Stimulated activated CD8-positive, alpha-beta memory T cell treated with anti-CD3 and anti-CD28 coated beads, Interleukin-12 subunit alpha, Interleukin-12 subunit beta, amount 100 ng/mL, for 1 hour (primary cell): Measurements from ENCODE around the gene SORBS2.
"Not testable (repeated sequence)": the region's sequence is repeated elsewhere in the genome, so short reads cannot be mapped to it uniquely, and the experiment has no call there.

ENCODE experiments used
- DNase-seq: peaks from one replicate; pipeline ENCODE4 v3.0.0-alpha.2; 2020; ENCODE audit warnings: low read depth

Gene SORBS2

DNA sequence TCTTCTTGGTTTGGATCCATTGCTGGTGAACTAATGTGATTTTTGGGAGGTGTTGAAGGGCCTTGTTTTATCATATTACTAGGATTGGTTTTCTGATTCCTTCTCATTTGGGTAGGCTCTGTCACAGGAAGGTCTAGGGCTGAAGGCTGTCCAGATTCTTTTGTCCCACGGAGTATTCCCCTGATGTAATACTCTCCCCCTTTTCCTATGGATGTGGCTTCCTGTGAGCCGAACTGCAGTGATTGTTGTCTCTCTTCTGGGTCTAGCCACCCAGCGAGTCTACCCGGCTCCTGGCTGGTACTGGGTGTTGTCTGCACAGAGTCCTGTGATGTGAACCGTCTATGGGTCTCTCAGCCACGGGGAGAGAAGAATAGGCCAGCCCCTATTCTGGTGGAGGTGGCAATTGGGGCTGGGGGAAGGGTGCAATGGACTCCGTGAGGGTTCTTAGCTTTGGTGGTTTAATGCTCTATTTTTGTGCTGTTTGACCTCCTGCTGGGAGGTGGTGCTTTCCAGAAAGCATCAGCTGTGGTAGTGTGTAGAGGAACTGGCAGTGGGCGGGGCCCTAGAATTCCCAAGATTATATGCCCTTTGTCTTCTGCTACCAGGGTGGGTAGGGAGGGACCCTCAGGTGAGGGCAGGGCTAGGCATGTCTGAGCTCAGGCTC is 252.6 kb downstream of the SORBS2 start:
- not testable (repeated sequence) for DNase-seq

DNA sequence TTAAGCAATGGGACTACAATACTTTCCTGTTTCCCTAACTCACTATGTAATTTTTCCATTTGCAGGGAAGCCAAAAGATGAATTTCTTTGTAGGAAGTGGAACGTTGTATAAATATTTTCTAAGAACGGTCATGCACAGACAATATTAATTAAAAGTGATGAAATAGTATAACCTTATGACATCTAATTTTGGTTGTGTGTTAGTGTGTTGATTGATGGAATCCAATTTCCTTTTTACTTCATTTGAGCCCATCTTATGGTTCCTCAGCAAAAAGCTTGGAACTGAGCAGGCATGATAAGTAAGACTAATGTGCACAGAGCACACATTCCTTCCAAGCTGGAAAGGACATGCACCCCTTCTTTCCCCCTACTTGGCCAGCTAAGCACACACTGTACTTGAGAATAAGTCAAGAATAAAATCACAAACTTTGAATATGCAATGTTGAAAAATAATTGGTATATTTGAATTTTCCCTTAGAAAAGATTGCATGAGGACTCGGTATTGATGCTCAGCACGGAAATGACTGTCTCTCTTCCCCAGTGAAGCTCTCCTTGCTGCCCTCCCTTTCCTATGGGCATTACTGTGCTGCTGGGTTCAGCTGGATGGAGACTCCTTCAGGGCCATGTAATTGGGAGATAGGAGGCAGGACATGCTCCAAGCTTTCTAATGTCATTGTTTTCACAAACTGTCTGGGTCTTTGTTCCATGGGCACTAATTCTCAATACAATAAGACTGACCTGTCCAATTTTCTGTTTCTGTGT is 257.4 kb downstream of the SORBS2 start:
- no peak for DNase-seq

DNA sequence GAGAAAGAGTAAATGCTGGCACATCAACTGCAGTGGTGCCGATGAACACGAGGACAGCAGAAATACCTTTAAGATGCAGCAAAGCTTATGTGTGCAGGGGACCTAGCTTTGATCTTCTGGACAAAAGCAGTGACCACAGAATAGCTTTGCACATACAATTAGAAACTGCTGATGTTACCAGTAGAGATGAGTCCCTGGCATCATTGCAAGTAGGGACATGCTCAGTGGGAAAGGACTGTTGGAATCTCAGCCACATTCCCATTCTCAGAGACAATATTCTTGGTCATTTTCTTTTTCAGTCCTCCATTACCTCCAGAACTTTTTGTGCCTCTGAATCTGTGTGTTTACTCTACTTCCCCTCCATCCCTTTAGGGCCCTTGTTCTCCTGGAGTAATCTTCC is 259.7 kb downstream of the SORBS2 start:
- DNase-seq = no peak

DNA sequence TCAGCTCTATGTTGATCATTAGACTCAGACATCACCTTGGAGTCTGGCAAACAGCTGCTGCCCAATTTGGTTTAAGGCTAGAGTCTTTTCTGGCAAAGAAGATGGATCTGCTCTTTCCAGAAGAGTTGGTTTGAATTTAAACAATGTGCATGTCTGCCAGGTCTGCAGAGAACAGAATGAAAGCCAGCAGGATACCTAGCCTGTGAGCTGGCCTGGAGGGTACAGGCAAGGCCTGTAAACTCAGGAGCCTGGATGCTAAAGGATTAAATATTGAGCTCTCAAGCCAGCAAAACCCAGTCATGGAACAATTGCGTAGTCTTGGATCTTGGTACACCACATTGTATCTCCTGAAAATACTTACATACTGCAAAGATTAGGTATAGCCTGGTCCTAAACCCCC is 261.1 kb downstream of the SORBS2 start:
- no peak for DNase-seq

DNA sequence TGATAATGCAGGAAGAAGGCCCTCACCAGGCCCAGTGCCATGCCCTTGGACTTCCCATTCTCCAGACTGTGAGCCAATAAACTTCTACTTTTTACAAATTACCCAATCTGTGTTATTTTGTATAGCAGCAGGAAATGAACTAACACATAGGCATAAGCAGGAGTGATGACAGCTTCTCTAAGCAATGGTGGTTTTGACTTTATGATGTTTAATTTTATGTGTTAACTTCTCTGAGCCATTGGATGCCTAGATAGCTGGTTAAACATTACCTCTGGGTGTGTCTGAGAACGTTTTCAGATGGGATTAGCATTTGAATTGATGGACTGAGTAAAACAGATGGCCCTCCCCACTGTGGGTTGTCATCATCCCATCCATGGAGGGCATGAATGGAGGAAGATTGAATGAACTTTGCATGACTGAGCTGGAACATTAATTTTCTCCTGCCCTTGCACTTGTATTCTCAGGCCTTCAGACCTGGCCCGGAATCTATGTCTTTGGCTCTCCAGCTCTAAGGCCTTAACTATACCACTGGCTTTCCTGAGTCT is 262.8 kb downstream of the SORBS2 start:
- no peak for DNase-seq

DNA sequence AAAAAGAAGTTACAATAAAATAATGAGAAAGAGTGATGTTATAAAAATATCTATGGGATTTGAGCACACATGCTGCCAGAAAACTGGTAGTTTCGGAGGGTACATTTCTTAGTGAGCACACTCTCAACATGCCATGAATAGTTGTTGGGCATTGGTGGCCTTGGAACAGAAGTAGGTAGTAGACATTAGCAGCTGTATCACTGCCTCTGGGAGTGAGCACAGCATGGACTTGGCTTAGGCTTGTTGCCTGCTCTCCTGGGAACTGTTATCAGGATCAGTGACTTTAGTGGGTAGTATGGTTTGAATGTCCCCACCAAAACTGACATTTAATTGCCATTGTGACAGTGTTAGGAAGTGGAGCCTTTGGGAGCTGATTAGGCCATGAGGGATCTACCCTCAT is 263.4 kb downstream of the SORBS2 start:
- DNase-seq = no peak

GRCh38 chr4:185546335-185546734 is 265.7 kb downstream of the SORBS2 start:
- no peak for DNase-seq

DNA sequence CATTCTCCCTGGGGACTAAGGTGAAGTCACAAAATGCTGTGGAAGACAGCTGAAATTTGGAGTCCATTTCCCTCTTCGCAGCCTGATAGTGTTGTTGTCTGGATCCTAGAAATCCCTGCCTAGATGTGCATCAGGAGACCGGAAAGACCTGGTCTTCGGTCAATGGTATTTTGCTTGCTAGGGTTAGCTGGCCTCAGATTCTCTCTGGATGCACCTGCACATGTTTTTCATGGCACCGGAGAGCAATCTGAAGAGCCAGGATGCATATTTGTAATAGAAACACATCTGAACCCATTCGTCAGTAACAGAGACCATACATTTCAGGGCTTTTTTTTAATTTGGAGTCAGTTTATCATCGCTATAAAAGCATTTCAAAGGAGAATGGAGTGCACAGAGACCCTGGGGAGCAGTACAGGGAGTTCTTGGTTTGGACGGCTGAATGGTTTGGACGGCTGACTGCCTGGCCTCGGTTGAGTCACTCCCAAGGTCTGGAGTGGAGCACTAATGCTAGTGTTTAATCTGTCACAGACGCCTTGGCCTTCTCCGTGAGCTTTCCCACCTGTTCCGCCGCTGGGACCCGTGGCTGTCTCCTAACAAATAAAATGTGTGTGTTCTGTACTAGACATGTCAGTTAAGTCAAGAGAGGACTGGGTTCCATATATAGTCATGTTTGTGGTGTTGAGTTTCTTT is 269.2 kb downstream of the SORBS2 start:
- DNase-seq = no peak

DNA sequence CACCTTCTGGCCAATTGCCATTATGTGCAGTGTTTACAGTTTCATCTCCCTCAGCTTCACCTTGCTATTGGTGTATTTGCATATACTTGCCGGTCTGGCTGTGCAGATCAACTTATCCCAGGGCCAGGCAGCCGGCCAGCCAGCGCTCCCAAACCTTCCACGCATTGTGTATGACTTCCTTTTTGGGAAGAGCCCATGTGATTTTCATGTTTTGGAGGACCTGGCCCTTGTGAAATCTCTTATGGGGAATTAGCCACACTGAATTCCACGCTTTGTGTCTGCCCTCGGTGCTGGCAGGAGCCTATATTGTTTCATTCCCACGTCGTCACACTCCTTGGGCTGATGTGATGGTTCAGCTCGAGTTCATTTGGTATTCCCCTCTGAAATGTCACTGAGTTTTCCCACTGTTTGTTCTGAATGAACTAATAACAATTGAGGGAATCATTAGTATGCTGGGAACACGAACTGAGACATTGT is 270.7 kb downstream of the SORBS2 start:
- DNase-seq = no peak

GRCh38 chr4:185540487-185541120 is 271.4 kb downstream of the SORBS2 start:
- DNase-seq = no peak

DNA sequence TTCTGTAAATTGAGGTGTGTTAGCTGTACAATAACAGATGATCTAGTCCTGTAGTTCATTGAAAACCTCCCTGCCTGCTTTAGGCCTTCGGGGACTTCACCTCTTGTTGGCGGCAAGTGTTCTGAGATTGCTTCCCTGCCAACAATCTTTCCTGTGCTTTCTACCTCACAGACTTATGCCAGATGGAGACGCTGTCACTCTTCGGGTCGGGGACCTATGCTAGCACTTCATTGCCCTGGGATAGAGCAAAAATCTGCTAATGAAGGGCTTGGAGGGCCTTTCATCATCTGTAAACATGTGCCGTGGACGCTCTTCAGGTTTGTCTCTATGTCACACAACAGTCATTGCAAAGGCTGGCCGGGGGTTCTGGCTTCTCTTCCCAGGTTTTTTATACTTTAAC is 272.0 kb downstream of the SORBS2 start:
- no peak for DNase-seq

DNA sequence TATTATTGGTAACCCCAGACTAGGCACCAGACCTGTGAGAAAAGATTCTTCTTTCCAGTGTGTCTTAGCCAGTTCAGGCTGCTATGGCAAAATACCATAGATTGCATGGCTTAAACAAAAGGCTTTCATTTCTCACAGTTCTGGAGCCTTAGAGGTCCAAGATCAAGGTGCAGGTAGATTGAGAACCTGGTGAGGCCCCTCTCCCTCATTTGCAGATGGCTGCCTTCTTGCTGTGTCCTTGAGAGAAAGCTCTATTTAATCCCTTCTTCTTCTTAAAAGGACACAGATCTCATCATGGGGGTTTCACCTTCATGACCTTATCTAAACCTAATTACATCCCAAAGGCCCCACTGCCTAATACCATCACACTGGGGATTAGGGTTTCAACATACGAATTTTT is 273.2 kb downstream of the SORBS2 start:
- no peak for DNase-seq

- no peak for DNase-seq
These were observed 275.6 kb downstream of the SORBS2 start for GRCh38 chr4:185536411-185536709.

DNA sequence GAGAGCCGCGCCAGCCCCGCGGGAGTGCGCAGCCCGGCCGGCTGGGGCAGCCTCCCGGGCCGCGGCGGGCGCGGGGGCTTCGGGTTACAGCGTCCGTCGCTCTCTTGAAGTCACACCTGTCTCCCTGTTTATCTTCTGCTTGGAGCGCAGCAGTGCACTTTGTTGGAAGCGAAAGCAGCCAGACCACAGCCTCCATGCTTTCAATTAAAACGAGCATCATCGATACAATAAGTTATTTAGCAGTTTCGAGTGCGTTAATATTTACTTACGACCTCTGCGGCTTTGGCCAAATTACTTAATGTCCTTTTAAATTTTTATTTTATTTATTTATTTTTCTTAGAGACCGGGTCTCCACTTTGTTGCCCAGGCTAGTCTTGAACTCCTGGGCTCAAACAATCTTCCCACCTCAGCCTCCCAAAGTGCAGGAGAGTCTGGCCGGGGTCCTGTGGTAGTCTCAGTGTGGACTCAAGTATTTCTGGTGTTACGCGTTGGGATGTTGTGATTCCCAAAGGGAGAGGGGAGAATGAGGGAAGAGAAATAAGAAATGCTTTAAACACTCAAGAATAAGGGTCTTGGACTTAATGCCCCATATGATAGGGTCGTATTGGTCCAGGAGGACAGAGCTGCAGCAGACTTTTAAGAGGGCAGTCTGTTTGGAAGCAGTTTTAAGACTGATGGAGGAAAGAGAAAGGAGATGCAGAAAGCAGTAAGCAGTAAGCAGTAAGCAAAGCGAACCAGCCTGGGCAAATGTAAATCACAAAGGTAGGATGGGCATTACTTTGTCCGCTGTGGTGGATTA is 276.2 kb downstream of the SORBS2 start:
- DNase-seq = no peak
